Measurements from ENCODE around the gene ATAD3A. TPM values are rescaled to one million over a fixed set of nuclear protein-coding genes. Genes with fewer than 3 reads are reported as not detected.
A peak's percentile ranks its signal among the peaks of the same experiment; 100 is the strongest.

The ATAD3A gene
- total and polyA plus RNA-seq, 7 donors: 8.6 to 40.4 (median 12.8) TPM

DNA sequence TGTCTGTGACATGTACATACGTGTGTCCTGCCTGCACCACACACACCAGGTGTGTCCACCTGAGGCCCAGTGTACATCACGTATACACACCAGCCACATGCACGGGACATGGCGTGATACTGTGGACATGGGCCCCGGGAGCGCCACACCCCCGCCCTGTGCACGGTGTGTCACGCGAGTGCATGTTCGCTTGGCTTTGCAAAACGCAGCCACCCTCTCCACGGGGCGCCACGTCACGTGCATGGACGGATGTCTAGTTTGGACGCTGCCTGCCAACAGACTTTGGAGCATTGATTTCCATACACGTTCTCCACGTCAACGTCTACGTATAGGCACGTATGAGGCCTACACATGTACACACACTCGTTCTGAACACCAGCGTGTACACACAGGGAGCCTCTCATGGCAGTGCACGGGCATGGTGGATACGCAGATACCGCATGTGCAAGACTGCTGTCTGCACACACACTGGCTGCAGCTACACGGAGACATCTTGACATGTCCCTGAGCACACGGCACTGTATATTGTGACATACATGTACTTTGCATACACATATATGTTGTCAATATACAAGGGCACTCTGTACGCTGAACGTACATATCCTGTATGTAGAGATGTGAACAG is 25.8 kb downstream of the ATAD3A start:
- Histone ChIP-seq H3K4me3 (no peak overlapping the region), H3K27ac (no peak overlapping the region), H3K27me3 (no peaks in the 10 kb centered on the region), H3K4me1 (peaks cover 0 to 30% (median 23%) of the 10 kb centered on the region in 4 donors), H3K9me3 (no peaks in the 10 kb centered on the region), H3K36me3 (peaks cover 0 to 38% (median 14%) of the 10 kb centered on the region in 4 donors)
- DNase-seq: no peak
- no peak for TF ChIP-seq POLR2A (IDR thresholded peaks at IDR 0.05)
- no peak for TF ChIP-seq EP300 (IDR thresholded peaks at IDR 0.05)
- TF ChIP-seq, protein P1, sequence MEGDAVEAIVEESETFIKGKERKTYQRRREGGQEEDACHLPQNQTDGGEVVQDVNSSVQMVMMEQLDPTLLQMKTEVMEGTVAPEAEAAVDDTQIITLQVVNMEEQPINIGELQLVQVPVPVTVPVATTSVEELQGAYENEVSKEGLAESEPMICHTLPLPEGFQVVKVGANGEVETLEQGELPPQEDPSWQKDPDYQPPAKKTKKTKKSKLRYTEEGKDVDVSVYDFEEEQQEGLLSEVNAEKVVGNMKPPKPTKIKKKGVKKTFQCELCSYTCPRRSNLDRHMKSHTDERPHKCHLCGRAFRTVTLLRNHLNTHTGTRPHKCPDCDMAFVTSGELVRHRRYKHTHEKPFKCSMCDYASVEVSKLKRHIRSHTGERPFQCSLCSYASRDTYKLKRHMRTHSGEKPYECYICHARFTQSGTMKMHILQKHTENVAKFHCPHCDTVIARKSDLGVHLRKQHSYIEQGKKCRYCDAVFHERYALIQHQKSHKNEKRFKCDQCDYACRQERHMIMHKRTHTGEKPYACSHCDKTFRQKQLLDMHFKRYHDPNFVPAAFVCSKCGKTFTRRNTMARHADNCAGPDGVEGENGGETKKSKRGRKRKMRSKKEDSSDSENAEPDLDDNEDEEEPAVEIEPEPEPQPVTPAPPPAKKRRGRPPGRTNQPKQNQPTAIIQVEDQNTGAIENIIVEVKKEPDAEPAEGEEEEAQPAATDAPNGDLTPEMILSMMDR (IDR thresholded peaks at IDR 0.05): no peak
- TF ChIP-seq POLR2AphosphoS5 (IDR thresholded peaks at IDR 0.05): no peak
- 94 to 95% methylated on average over 32 of the region's 32 CpGs for WGBS, 2 donors
- intact Hi-C loops (cut with DNase I): no loop called here

- intact Hi-C loops (cut with DNase I): no loop called here
- Histone ChIP-seq H3K9me3 (no peaks in the 10 kb centered on the region), H3K4me1 (peaks cover 0 to 27% (median 23%) of the 10 kb centered on the region in 4 donors), H3K4me3 (no peak overlapping the region), H3K27me3 (no peaks in the 10 kb centered on the region), H3K27ac (no peak overlapping the region), H3K36me3 (peaks cover 0 to 44% (median 16%) of the 10 kb centered on the region in 4 donors)
- TF ChIP-seq POLR2A (IDR thresholded peaks at IDR 0.05) (no peak), EP300 (IDR thresholded peaks at IDR 0.05) (no peak), POLR2AphosphoS5 (IDR thresholded peaks at IDR 0.05) (no peak)
- TF ChIP-seq, protein P1 (IDR thresholded peaks at IDR 0.05): no peak
- DNase-seq: no peak
- WGBS, 2 donors: 86 to 92% methylated on average over 23 of the region's 23 CpGs
Measured at GRCh38 chr1:1538334-1538733, 26.4 kb downstream of the ATAD3A start.

GRCh38 chr1:1538989-1539309 is 27.0 kb downstream of the ATAD3A start:
- no peaks in the 10 kb centered on the region for H3K27me3 ChIP-seq
- H3K4me3 ChIP-seq: peak overlapping the region; percentile 63 to 88 (median 83)
- H3K4me1 ChIP-seq: peaks cover 0 to 26% (median 23%) of the 10 kb centered on the region in 4 donors
- TF ChIP-seq POLR2A (IDR thresholded peaks at IDR 0.05): no peak
- TF ChIP-seq, protein P1 (IDR thresholded peaks at IDR 0.05): no peak
- TF ChIP-seq POLR2AphosphoS5 (IDR thresholded peaks at IDR 0.05): no peak
- no peak for TF ChIP-seq EP300 (IDR thresholded peaks at IDR 0.05)
- peak overlapping the region; percentile 81 to 85 (median 83) for H3K27ac ChIP-seq
- peaks cover 0 to 50% (median 18%) of the 10 kb centered on the region in 4 donors for H3K36me3 ChIP-seq
- no peaks in the 10 kb centered on the region for H3K9me3 ChIP-seq
- 83 to 87% methylated on average over 18 of the region's 18 CpGs for WGBS, 2 donors
- intact Hi-C loops (cut with DNase I): no loop called here
- no peak for DNase-seq

DNA sequence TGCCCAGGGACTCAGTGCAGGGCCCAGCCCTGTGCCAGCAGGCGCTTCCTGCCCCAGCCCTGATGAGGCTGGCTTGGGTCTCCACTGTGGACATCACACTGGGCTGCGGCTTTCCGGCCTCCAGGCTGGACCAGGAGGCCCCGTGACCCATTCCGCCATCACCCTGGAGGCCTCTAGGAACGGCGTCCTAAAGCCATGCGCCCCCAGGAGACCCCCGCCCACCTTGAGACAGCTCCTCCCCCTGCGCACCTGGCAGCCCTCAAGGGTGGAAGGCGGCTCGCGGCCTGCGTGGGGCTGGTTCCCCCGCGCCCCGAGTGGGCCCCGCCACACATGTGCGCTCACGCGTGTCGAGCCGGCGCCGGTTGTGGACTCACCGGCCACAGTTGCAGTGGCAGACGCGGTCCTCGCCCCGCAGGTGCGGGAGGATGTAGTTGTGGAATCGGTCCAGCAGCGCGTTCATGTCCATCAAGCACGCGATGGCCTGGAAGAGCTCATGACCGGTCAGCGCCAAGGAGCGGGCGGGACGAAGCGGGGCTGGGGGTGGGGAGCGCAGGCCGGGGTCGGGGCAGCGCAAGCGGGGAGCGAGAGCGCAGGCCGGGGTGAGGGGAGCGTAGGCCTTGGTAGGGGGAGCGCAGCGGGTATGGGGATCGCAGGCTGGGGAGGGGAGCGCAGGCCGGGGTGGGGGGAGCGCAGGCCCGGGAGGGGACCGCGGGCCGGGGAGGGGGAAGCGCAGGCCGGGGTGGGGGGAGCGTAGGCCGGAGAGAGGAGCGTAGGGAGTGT is 27.5 kb downstream of the ATAD3A start:
- no peaks in the 10 kb centered on the region for H3K27me3 ChIP-seq
- H3K36me3 ChIP-seq: peaks cover 0 to 46% (median 18%) of the 10 kb centered on the region in 4 donors
- TF ChIP-seq POLR2A (IDR thresholded peaks at IDR 0.05): no peak
- peak in 3 of 4 donors; percentile 14 to 38 (median 25) for TF ChIP-seq POLR2AphosphoS5 (IDR thresholded peaks at IDR 0.05)
- no peaks in the 10 kb centered on the region for H3K9me3 ChIP-seq
- peak; percentile 81 for DNase-seq
- peak overlapping the region; percentile 81 to 85 (median 83) for H3K27ac ChIP-seq
- WGBS, 2 donors: 19 to 21% methylated on average over 65 to 66 of the region's 66 CpGs
- H3K4me3 ChIP-seq: peak overlapping the region; percentile 63 to 88 (median 83)
- intact Hi-C loops (cut with DNase I): no loop called here
- peaks cover 0 to 26% (median 23%) of the 10 kb centered on the region in 4 donors for H3K4me1 ChIP-seq
